ENCODE measurements around the gene TMEM115. TPM values are rescaled to one million over a fixed set of nuclear protein-coding genes. Genes with fewer than 3 reads are reported as not detected.

Gene TMEM115
- total and polyA plus RNA-seq, 2 experiments from 2014 or later = 17.8 to 49.2 TPM

DNA sequence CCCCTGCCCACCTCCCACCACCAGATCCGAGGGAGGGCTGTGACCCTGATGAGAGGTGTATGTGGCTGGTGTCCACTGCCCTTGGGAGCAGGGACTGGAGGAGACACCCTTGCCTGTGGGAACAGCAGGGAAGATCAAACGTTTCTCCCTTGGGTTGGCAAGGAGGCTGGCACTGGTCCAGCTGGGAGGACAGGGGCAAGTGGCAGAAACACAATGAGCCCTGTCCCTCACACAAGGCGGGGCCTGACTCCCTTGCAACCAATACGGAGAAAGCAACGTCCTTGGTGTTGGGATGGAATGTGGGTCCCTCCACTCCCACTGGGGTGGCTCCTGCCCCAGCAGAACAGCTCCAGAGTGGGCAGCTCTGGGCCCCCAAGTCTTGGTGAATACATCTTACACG lies 42.0 kb downstream of the TMEM115 start:
- peaks cover 65% of the 10 kb centered on the region for H3K36me3 Mint-ChIP-seq (ENCODE audit: low read depth)
- peaks cover 6% of the 10 kb centered on the region; the same call in 1 of the 2 replicates for H3K4me1 ChIP-seq (ENCODE audit: insufficient read depth)
- H3K4me3 ChIP-seq = no peak overlapping the region
- peaks cover 5% of the 10 kb centered on the region for H3K27me3 Mint-ChIP-seq (ENCODE audit: insufficient read depth, low read depth, poor library complexity)
- DNase-seq (ENCODE audit: low spot score) = no peak
- H3K27ac Mint-ChIP-seq = no peak overlapping the region
- no peak for ATAC-seq
- peaks cover 14% of the 10 kb centered on the region for H3K9me3 Mint-ChIP-seq
- TF ChIP-seq EZH2 (IDR thresholded peaks at IDR 0.05; ENCODE audit: low read depth, unreplicated experiment) (no peak), ZNF331 (CRISPR knock-in tag; IDR thresholded peaks at IDR 0.05; ENCODE audit: low read depth) (no peak), POLR2AphosphoS5 (IDR thresholded peaks at IDR 0.05; ENCODE audit: low read depth) (no peak), EZH2phosphoT487 (IDR thresholded peaks at IDR 0.05; ENCODE audit: unreplicated experiment) (no peak), ZNF114 (CRISPR knock-in tag; IDR thresholded peaks at IDR 0.05) (no peak), STAT1 (IDR thresholded peaks at IDR 0.05; ENCODE audit: unreplicated experiment) (no peak), ETS1 (IDR thresholded peaks at IDR 0.05) (no peak), NANOG (IDR thresholded peaks at IDR 0.05; ENCODE audit: borderline replicate concordance) (no peak), CREB1 (CRISPR knock-in tag; IDR thresholded peaks at IDR 0.05; ENCODE audit: low read depth) (no peak), JUNB (IDR thresholded peaks at IDR 0.05; ENCODE audit: unreplicated experiment) (no peak)
- TF ChIP-seq, protein P1, sequence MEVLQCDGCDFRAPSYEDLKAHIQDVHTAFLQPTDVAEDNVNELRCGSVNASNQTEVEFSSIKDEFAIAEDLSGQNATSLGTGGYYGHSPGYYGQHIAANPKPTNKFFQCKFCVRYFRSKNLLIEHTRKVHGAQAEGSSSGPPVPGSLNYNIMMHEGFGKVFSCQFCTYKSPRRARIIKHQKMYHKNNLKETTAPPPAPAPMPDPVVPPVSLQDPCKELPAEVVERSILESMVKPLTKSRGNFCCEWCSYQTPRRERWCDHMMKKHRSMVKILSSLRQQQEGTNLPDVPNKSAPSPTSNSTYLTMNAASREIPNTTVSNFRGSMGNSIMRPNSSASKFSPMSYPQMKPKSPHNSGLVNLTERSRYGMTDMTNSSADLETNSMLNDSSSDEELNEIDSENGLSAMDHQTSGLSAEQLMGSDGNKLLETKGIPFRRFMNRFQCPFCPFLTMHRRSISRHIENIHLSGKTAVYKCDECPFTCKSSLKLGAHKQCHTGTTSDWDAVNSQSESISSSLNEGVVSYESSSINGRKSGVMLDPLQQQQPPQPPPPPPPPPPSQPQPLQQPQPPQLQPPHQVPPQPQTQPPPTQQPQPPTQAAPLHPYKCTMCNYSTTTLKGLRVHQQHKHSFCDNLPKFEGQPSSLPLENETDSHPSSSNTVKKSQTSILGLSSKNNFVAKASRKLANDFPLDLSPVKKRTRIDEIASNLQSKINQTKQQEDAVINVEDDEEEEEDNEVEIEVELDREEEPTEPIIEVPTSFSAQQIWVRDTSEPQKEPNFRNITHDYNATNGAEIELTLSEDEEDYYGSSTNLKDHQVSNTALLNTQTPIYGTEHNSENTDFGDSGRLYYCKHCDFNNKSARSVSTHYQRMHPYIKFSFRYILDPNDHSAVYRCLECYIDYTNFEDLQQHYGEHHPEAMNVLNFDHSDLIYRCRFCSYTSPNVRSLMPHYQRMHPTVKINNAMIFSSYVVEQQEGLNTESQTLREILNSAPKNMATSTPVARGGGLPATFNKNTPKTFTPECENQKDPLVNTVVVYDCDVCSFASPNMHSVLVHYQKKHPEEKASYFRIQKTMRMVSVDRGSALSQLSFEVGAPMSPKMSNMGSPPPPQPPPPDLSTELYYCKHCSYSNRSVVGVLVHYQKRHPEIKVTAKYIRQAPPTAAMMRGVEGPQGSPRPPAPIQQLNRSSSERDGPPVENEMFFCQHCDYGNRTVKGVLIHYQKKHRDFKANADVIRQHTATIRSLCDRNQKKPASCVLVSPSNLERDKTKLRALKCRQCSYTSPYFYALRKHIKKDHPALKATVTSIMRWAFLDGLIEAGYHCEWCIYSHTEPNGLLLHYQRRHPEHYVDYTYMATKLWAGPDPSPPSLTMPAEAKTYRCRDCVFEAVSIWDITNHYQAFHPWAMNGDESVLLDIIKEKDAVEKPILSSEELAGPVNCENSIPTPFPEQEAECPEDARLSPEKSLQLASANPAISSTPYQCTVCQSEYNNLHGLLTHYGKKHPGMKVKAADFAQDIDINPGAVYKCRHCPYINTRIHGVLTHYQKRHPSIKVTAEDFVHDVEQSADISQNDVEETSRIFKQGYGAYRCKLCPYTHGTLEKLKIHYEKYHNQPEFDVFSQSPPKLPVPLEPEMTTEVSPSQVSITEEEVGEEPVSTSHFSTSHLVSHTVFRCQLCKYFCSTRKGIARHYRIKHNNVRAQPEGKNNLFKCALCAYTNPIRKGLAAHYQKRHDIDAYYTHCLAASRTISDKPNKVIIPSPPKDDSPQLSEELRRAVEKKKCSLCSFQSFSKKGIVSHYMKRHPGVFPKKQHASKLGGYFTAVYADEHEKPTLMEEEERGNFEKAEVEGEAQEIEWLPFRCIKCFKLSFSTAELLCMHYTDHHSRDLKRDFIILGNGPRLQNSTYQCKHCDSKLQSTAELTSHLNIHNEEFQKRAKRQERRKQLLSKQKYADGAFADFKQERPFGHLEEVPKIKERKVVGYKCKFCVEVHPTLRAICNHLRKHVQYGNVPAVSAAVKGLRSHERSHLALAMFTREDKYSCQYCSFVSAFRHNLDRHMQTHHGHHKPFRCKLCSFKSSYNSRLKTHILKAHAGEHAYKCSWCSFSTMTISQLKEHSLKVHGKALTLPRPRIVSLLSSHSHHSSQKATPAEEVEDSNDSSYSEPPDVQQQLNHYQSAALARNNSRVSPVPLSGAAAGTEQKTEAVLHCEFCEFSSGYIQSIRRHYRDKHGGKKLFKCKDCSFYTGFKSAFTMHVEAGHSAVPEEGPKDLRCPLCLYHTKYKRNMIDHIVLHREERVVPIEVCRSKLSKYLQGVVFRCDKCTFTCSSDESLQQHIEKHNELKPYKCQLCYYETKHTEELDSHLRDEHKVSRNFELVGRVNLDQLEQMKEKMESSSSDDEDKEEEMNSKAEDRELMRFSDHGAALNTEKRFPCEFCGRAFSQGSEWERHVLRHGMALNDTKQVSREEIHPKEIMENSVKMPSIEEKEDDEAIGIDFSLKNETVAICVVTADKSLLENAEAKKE (CRISPR knock-in tag; IDR thresholded peaks at IDR 0.05) = no peak
- TF ChIP-seq, protein P2, sequence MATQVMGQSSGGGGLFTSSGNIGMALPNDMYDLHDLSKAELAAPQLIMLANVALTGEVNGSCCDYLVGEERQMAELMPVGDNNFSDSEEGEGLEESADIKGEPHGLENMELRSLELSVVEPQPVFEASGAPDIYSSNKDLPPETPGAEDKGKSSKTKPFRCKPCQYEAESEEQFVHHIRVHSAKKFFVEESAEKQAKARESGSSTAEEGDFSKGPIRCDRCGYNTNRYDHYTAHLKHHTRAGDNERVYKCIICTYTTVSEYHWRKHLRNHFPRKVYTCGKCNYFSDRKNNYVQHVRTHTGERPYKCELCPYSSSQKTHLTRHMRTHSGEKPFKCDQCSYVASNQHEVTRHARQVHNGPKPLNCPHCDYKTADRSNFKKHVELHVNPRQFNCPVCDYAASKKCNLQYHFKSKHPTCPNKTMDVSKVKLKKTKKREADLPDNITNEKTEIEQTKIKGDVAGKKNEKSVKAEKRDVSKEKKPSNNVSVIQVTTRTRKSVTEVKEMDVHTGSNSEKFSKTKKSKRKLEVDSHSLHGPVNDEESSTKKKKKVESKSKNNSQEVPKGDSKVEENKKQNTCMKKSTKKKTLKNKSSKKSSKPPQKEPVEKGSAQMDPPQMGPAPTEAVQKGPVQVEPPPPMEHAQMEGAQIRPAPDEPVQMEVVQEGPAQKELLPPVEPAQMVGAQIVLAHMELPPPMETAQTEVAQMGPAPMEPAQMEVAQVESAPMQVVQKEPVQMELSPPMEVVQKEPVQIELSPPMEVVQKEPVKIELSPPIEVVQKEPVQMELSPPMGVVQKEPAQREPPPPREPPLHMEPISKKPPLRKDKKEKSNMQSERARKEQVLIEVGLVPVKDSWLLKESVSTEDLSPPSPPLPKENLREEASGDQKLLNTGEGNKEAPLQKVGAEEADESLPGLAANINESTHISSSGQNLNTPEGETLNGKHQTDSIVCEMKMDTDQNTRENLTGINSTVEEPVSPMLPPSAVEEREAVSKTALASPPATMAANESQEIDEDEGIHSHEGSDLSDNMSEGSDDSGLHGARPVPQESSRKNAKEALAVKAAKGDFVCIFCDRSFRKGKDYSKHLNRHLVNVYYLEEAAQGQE (IDR thresholded peaks at IDR 0.05; ENCODE audit: unreplicated experiment) = no peak
- no peaks in the 10 kb centered on the region for H3K9me2 ChIP-seq (ENCODE audit: insufficient read depth)
- peaks cover 8% of the 10 kb centered on the region for H3K36me3 ChIP-seq (ENCODE audit: insufficient read depth)
- H2AFZ ChIP-seq = no peak overlapping the region
- H3K27ac ChIP-seq (ENCODE audit: low read depth) = no peak overlapping the region
- H3K4me3 Mint-ChIP-seq = no peak overlapping the region
- peaks cover 20% of the 10 kb centered on the region for H3K4me1 Mint-ChIP-seq
- peaks cover 26% of the 10 kb centered on the region for H3K79me2 ChIP-seq (replicated peaks; ENCODE audit: insufficient read depth)
- no peak overlapping the region for H3K4me2 ChIP-seq
- H4K20me1 ChIP-seq (replicated peaks; ENCODE audit: insufficient read depth) = peaks cover 5% of the 10 kb centered on the region; the same call in 1 of the 2 replicates
- H3K27me3 ChIP-seq (ENCODE audit: insufficient read depth) = no peaks in the 10 kb centered on the region
- peaks cover 14% of the 10 kb centered on the region; the same call in 1 of the 2 replicates for H3F3A ChIP-seq (replicated peaks; ENCODE audit: low read depth)

Data from GM23338 (cell line).